Endothelial cell of umbilical vein (primary cell): ENCODE results near the gene RXFP4.

Experiments
- CTCF ChIP-seq, 2 donors: IDR thresholded peaks; 1 replicate in 1 of 2; 2 replicates in 1 of 2; pipeline ENCODE4 v1.5.1; 2011; ENCODE audit warnings: low read length in 2 of 2, mild to moderate bottlenecking in 2 of 2, moderate library complexity in 2 of 2, control low read depth in 1 of 2, inconsistent platforms in 1 of 2, low read depth in 1 of 2; ENCODE audit not compliant: insufficient read depth in 1 of 2; ENCODE audit errors: extremely low read depth in 1 of 2
- EZH2 ChIP-seq: IDR thresholded peaks from 2 replicates; pipeline ENCODE4 v1.6.1; 2012; ENCODE audit warnings: borderline replicate concordance, low read depth, mild to moderate bottlenecking, moderate library complexity, low read length, inconsistent platforms; ENCODE audit not compliant: severe bottlenecking
- FOS ChIP-seq: IDR thresholded peaks from 2 replicates; pipeline ENCODE4 v1.6.1; 2011; ENCODE audit warnings: mild to moderate bottlenecking, low read length, moderate library complexity, borderline replicate concordance; ENCODE audit not compliant: insufficient read depth
- GATA2 ChIP-seq: IDR thresholded peaks from 2 replicates; pipeline ENCODE4 v1.7.0; 2011; ENCODE audit warnings: low read depth, mild to moderate bottlenecking, moderate library complexity, mixed read lengths, low read length; ENCODE audit not compliant: insufficient read length, insufficient read depth
- MAX ChIP-seq: IDR thresholded peaks from 2 replicates; pipeline ENCODE4 v1.6.1; 2011; ENCODE audit not compliant: insufficient read depth, insufficient read length
- MYC ChIP-seq: IDR thresholded peaks from one replicate; pipeline ENCODE4 v1.6.1; 2011; ENCODE audit warnings: mild to moderate bottlenecking, low read depth, low read length
- POLR2A ChIP-seq: IDR thresholded peaks from 2 replicates; pipeline ENCODE4 v1.6.1; 2012; ENCODE audit warnings: low read depth, mild to moderate bottlenecking, control low read depth, low read length
- POLR2AphosphoS5 ChIP-seq: IDR thresholded peaks from 2 replicates; pipeline ENCODE4 v1.6.1; 2012; ENCODE audit warnings: low read depth, mild to moderate bottlenecking, control low read depth, low read length, moderate library complexity; ENCODE audit not compliant: insufficient read depth

GRCh38 chr1:155904261-155904660, 37.2 kb upstream of the RXFP4 start:
- TF ChIP-seq CTCF (IDR thresholded peaks at IDR 0.05; ENCODE audit: extremely low read depth in 1 of 2, insufficient read depth in 1 of 2, low read depth in 1 of 2, low read length in 2 of 2): no peak
- no peak for TF ChIP-seq GATA2
- TF ChIP-seq POLR2AphosphoS5: no peak
- no peak for TF ChIP-seq POLR2A
- TF ChIP-seq MYC: no peak
- no peak for TF ChIP-seq EZH2
- TF ChIP-seq MAX: no peak
- no peak for TF ChIP-seq FOS
